Esophagus mucosa (tissue), 1 donor: ENCODE measurements around the gene MPRIP. TPM values are rescaled to one million over a fixed set of nuclear protein-coding genes. Genes with fewer than 3 reads are reported as not detected.
"Not testable (repeated sequence)": the region's sequence is repeated elsewhere in the genome, so short reads cannot be mapped to it uniquely, and the experiment has no call there.

Source experiments
- ATAC-seq: fragments of 200-7000 bp; cut with Tn5 transposase; one replicate; pipeline ENCODE4 v1.9.1; 2020
- total RNA-seq: library from RNA; stranded (reverse); gene quantifications from one replicate; pipeline ENCODE4 v1.2.4, GENCODE V29; 2023
- donor health status: DM: yes; HTN: yes; CAD: no.

Gene MPRIP
- total RNA-seq, 1 donor from 2014 or later, result 132 TPM

GRCh38 chr17:17167986-17168385 is 125.7 kb downstream of the MPRIP start:
- no peak for ATAC-seq

GRCh38 chr17:17168401-17168800 is 126.1 kb downstream of the MPRIP start:
- ATAC-seq, result no peak

- ATAC-seq, result no peak
Measured at GRCh38 chr17:17169396-17169795, 127.1 kb downstream of the MPRIP start.

GRCh38 chr17:17170346-17170985 is 128.2 kb downstream of the MPRIP start:
- ATAC-seq, result no peak

GRCh38 chr17:17171186-17171585 is 128.9 kb downstream of the MPRIP start:
- no peak for ATAC-seq

- ATAC-seq, result peak; percentile 27
Measured at GRCh38 chr17:17172001-17172939, 130.0 kb downstream of the MPRIP start.

- no peak for ATAC-seq
Measured at GRCh38 chr17:17172990-17173389, 130.7 kb downstream of the MPRIP start.

- no peak for ATAC-seq
Measured at GRCh38 chr17:17173921-17174320, 131.7 kb downstream of the MPRIP start.

- no peak for ATAC-seq
Measured at GRCh38 chr17:17175340-17175739, 133.1 kb downstream of the MPRIP start.

- ATAC-seq, result no peak
Measured at GRCh38 chr17:17175917-17176316, 133.7 kb downstream of the MPRIP start.

GRCh38 chr17:17176341-17176740 is 134.1 kb downstream of the MPRIP start:
- ATAC-seq, result no peak

- ATAC-seq, result no peak
Measured at GRCh38 chr17:17177176-17177575, 134.9 kb downstream of the MPRIP start.

GRCh38 chr17:17179371-17179827 is 137.1 kb downstream of the MPRIP start:
- no peak for ATAC-seq

GRCh38 chr17:17180141-17180603 is 137.9 kb downstream of the MPRIP start:
- ATAC-seq, result peak; percentile 81

GRCh38 chr17:17180741-17181525 is 138.7 kb downstream of the MPRIP start:
- no peak for ATAC-seq

- no peak for ATAC-seq
Measured at GRCh38 chr17:17181666-17182597, 139.7 kb downstream of the MPRIP start.

GRCh38 chr17:17182598-17183136 is 140.4 kb downstream of the MPRIP start:
- no peak for ATAC-seq

- no peak for ATAC-seq
Measured at GRCh38 chr17:17183744-17184143, 141.5 kb downstream of the MPRIP start.

GRCh38 chr17:17184985-17185757 is 142.9 kb downstream of the MPRIP start:
- ATAC-seq, result not testable (repeated sequence)

- ATAC-seq, result peak; percentile 78
Measured at GRCh38 chr17:17186051-17186450, 143.8 kb downstream of the MPRIP start.
